GM12873 (cell line): Measurements from ENCODE around the gene OR12D2.

Source experiments
- TF ChIP-seq, protein P1 (sequence below): IDR thresholded peaks from 2 replicates; pipeline ENCODE4 v1.5.1; 2012; ENCODE audit warnings: low read depth, mild to moderate bottlenecking, moderate library complexity, low read length, control low read depth; ENCODE audit not compliant: insufficient read depth; ENCODE audit errors: missing control alignments

Gene OR12D2

DNA sequence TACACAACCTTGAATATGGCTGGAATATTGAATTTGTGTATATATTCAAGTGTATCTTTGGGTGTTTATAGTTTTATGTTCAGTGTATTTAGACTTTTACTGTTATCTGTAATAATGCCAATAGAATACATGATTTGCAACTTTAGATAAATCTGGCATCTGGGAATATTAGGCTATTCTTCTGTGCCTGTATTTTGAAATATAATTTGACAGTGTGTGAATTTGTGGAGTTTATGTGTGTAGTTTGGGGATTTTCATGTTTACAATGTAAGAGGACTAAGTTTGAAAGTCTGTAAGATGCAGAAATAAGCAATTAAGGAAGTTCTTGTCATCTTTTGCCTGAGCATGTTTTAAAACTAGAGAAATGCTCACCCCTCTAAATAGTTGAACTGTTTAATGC lies 43.6 kb downstream of the OR12D2 start, which contains the start of gene OR10C1:
OR10C1 (plus strand) TSS at position 301 of the 400 bp plus-strand sequence. CDS start 710 bp downstream, outside the sequence.
- TF ChIP-seq, protein P1, sequence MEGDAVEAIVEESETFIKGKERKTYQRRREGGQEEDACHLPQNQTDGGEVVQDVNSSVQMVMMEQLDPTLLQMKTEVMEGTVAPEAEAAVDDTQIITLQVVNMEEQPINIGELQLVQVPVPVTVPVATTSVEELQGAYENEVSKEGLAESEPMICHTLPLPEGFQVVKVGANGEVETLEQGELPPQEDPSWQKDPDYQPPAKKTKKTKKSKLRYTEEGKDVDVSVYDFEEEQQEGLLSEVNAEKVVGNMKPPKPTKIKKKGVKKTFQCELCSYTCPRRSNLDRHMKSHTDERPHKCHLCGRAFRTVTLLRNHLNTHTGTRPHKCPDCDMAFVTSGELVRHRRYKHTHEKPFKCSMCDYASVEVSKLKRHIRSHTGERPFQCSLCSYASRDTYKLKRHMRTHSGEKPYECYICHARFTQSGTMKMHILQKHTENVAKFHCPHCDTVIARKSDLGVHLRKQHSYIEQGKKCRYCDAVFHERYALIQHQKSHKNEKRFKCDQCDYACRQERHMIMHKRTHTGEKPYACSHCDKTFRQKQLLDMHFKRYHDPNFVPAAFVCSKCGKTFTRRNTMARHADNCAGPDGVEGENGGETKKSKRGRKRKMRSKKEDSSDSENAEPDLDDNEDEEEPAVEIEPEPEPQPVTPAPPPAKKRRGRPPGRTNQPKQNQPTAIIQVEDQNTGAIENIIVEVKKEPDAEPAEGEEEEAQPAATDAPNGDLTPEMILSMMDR = no peak

- TF ChIP-seq, protein P1 = no peak
Measured at GRCh38 chr6:29442719-29443118, 47.3 kb downstream of the OR12D2 start.
